ENCODE measurements around the gene C2CD2L.

- no peak for TF ChIP-seq POLR2A (IDR thresholded peaks at IDR 0.05)
- peak in 6 of 7 experiments; percentile 44 to 62 (median 53) for TF ChIP-seq CTCF (IDR thresholded peaks at IDR 0.05)
Measured at GRCh38 chr11:119134389-119134978, 27.3 kb downstream of the C2CD2L start.
